GM10266 (cell line): Measurements from ENCODE around the gene PELI2.

Experiments used
- DNase-seq: peaks from one replicate; pipeline ENCODE4 v3.0.0; 2012; ENCODE audit errors: extremely low spot score
- CTCF ChIP-seq: IDR thresholded peaks from 2 replicates; pipeline ENCODE4 v1.5.1; 2012; ENCODE audit warnings: mild to moderate bottlenecking, low read depth; ENCODE audit not compliant: control insufficient read depth, insufficient read depth; ENCODE audit errors: missing control alignments

PELI2 gene

GRCh38 chr14:56304456-56304855, 186.2 kb downstream of the PELI2 start:
- DNase-seq, result no peak

GRCh38 chr14:56309198-56309597, 191.0 kb downstream of the PELI2 start:
- TF ChIP-seq CTCF, result no peak

More at GRCh38 chr14:56304456-56304855, 186.2 kb downstream of the PELI2 start:
- no peak for TF ChIP-seq CTCF

GRCh38 chr14:56310643-56311042, 192.4 kb downstream of the PELI2 start:
- TF ChIP-seq CTCF, result no peak

More at GRCh38 chr14:56309198-56309597, 191.0 kb downstream of the PELI2 start:
- no peak for DNase-seq

GRCh38 chr14:56313789-56314188, 195.6 kb downstream of the PELI2 start:
- no peak for DNase-seq
- no peak for TF ChIP-seq CTCF

More at GRCh38 chr14:56310643-56311042, 192.4 kb downstream of the PELI2 start:
- DNase-seq, result no peak

- DNase-seq, result no peak
- TF ChIP-seq CTCF, result no peak
Measured at GRCh38 chr14:56318393-56319115, 200.3 kb downstream of the PELI2 start.

GRCh38 chr14:56321861-56322260, 203.7 kb downstream of the PELI2 start:
- no peak for DNase-seq

More at GRCh38 chr14:56321861-56322260, 203.7 kb downstream of the PELI2 start:
- TF ChIP-seq CTCF, result no peak
